K562 (cell line): Measurements from ENCODE around the gene CFAP53.

Experiments used
- BMI1 ChIP-seq: fragments of 150-350 bp; IDR thresholded peaks from 2 replicates; pipeline ENCODE4 v1.6.1; 2014; ENCODE audit warnings: low read length
- HDAC6 ChIP-seq: IDR thresholded peaks from 2 replicates; pipeline ENCODE4 v1.6.1; 2012; ENCODE audit warnings: low read depth, mild to moderate bottlenecking, control low read depth, inconsistent platforms, low read length, moderate library complexity
- HEY1 ChIP-seq: fragments of 250-450 bp; sonication (Bioruptor Pico); IDR thresholded peaks from 2 replicates; pipeline ENCODE4 v1.5.0; 2020; ENCODE audit warnings: mild to moderate bottlenecking, moderate library complexity, borderline replicate concordance
- HNRNPLL ChIP-seq: fragments of 200-400 bp; formaldehyde crosslinking; IDR thresholded peaks from 2 replicates; pipeline ENCODE4 v1.6.1; 2017; ENCODE audit warnings: low read length, low read depth, mild to moderate bottlenecking; ENCODE audit not compliant: poor library complexity, severe bottlenecking
- MECOM ChIP-seq: fragments of 250-450 bp; sonication (Bioruptor Pico); IDR thresholded peaks from 2 replicates; pipeline ENCODE4 v1.8.0; 2022; ENCODE audit warnings: inconsistent platforms
- NBN ChIP-seq: fragments of 450-650 bp; IDR thresholded peaks from 2 replicates; pipeline ENCODE4 v1.6.1; 2016; ENCODE audit warnings: low read depth, mild to moderate bottlenecking
- POLR2AphosphoS5 ChIP-seq: IDR thresholded peaks from 2 replicates; pipeline ENCODE4 v1.6.1; 2011; ENCODE audit warnings: mild to moderate bottlenecking, low read depth, low read length, moderate library complexity; ENCODE audit not compliant: control insufficient read depth, insufficient read depth
- RBBP5 ChIP-seq: fragments of 200-600 bp; sonication (generic); IDR thresholded peaks from 2 replicates; pipeline ENCODE4 v1.6.1; 2012; ENCODE audit warnings: borderline replicate concordance, mild to moderate bottlenecking, low read length, control low read depth, inconsistent platforms; ENCODE audit not compliant: insufficient read depth, poor library complexity, severe bottlenecking
- RFX5 ChIP-seq: IDR thresholded peaks from 2 replicates; pipeline ENCODE4 v1.6.1; 2011; ENCODE audit warnings: low read depth, mild to moderate bottlenecking, improper control_type of control experiment, low read length
- SIRT6 ChIP-seq: IDR thresholded peaks from one replicate; pipeline ENCODE4 v1.6.1; 2012; ENCODE audit warnings: low read depth, mild to moderate bottlenecking, control low read depth, inconsistent platforms, low read length, moderate library complexity
- TF ChIP-seq, protein P1 (sequence below): fragments of 250-450 bp; sonication (Bioruptor Pico); IDR thresholded peaks from 2 replicates; pipeline ENCODE4 v1.4.0; 2020; ENCODE audit warnings: mild to moderate bottlenecking
- TF ChIP-seq, protein P2 (sequence below): sonication (generic); formaldehyde crosslinking; IDR thresholded peaks from 2 replicates; pipeline ENCODE4 v1.5.0; 2020; ENCODE audit warnings: missing genetic modification reagents

DNA sequence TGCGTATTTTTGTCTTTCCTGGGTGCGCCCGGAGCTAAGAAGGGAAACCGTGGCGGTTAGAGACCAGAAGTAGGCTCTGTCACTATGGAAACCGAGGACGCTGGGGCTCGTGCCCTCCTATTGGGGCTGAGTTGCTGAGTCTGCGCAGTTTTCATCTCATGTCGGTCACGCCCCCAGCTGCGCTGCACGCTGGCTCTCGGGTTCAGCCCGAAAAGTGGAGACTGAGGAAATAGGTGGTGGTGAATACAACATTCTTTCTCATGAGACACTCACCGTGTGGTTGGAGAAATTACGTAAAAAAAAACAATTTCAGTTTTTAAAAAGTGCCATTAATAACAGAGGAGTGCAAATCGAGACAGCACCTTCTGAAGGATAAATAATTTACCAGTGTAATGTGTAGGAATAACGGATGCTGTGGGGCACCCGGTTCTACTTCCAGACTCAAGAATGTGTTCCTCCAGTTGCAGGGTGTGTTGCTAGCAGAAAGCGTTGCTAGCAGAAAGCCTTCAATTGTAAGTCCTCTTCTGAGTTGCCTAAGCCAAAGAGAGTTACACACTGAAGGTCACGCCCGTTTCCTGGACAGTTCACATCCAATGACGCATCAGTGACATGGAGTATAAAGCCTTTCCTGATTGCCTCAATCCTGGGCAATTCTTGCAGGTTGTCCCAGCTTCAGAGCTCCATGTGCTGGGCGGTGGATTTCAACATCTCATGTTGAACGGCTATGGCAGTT is 41.6 kb upstream of the CFAP53 start:
- TF ChIP-seq HNRNPLL = no peak
- no peak for TF ChIP-seq HEY1 (CRISPR knock-in tag)
- TF ChIP-seq SIRT6 = no peak
- TF ChIP-seq, protein P1, sequence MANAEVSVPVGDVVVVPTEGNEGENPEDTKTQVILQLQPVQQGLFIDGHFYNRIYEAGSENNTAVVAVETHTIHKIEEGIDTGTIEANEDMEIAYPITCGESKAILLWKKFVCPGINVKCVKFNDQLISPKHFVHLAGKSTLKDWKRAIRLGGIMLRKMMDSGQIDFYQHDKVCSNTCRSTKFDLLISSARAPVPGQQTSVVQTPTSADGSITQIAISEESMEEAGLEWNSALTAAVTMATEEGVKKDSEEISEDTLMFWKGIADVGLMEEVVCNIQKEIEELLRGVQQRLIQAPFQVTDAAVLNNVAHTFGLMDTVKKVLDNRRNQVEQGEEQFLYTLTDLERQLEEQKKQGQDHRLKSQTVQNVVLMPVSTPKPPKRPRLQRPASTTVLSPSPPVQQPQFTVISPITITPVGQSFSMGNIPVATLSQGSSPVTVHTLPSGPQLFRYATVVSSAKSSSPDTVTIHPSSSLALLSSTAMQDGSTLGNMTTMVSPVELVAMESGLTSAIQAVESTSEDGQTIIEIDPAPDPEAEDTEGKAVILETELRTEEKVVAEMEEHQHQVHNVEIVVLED (CRISPR knock-in tag) = no peak
- no peak for TF ChIP-seq BMI1
- TF ChIP-seq RBBP5 = no peak
- TF ChIP-seq NBN = no peak
- no peak for TF ChIP-seq MECOM
- TF ChIP-seq HDAC6 = no peak
- TF ChIP-seq, protein P2, sequence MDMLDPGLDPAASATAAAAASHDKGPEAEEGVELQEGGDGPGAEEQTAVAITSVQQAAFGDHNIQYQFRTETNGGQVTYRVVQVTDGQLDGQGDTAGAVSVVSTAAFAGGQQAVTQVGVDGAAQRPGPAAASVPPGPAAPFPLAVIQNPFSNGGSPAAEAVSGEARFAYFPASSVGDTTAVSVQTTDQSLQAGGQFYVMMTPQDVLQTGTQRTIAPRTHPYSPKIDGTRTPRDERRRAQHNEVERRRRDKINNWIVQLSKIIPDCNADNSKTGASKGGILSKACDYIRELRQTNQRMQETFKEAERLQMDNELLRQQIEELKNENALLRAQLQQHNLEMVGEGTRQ (CRISPR knock-in tag) = no peak
- TF ChIP-seq RFX5 = no peak
- no peak for TF ChIP-seq POLR2AphosphoS5
